ENCODE results near the gene PRPF6. TPM values are rescaled to one million over a fixed set of nuclear protein-coding genes. Genes with fewer than 3 reads are reported as not detected.

PRPF6 gene
- total and polyA plus RNA-seq, 7 donors: 23.4 to 59.9 (median 44.9) TPM

DNA sequence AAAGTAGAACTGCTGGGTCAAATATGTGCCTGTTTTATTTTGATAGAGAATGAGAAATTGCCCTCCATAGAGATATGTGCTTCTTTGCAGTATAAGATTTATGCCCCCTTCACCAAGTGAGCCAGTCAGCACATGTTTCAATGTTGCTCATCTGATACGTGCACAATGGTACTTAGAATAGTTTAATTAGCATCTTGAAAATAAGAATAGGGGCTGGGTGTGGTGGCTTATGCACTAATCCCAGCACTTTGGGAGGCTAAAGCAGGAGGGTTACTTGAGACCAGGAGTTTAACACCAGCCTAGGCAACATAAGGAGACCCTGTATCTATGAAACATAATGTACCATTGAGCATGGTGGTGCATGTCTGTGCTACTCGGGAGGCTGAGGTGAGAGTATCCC, 34.7 kb downstream of the PRPF6 start:
- Histone ChIP-seq H3K27ac (no peak overlapping the region), H3K27me3 (no peaks in the 10 kb centered on the region), H3K9me3 (no peaks in the 10 kb centered on the region), H3K4me1 (no peaks in the 10 kb centered on the region), H3K4me3 (no peak overlapping the region), H3K36me3 (peaks cover 34 to 90% (median 67%) of the 10 kb centered on the region in 4 donors)
- intact Hi-C loops (cut with DNase I): no loop called here
- TF ChIP-seq CTCF (IDR thresholded peaks at IDR 0.05) (no peak), EP300 (IDR thresholded peaks at IDR 0.05) (no peak), POLR2A (IDR thresholded peaks at IDR 0.05) (no peak), POLR2AphosphoS5 (IDR thresholded peaks at IDR 0.05) (no peak)
- no peak for DNase-seq
- 90% methylated on average over 2 of the region's 2 CpGs for WGBS, 2 donors

- Histone ChIP-seq H3K4me1 (peaks cover 0 to 18% (median 7%) of the 10 kb centered on the region in 4 donors), H3K4me3 (no peak overlapping the region), H3K36me3 (peaks cover 59 to 100% (median 77%) of the 10 kb centered on the region in 4 donors), H3K27me3 (no peaks in the 10 kb centered on the region), H3K9me3 (no peaks in the 10 kb centered on the region), H3K27ac (no peak overlapping the region)
- no peak for DNase-seq
- no peak for TF ChIP-seq POLR2AphosphoS5 (IDR thresholded peaks at IDR 0.05)
- TF ChIP-seq EP300 (IDR thresholded peaks at IDR 0.05): no peak
- TF ChIP-seq CTCF (IDR thresholded peaks at IDR 0.05): no peak
- TF ChIP-seq POLR2A (IDR thresholded peaks at IDR 0.05): no peak
- intact Hi-C loops (cut with DNase I): no loop called here
- WGBS, 2 donors: 95 to 96% methylated on average over 36 of the region's 36 CpGs
Observed at GRCh38 chr20:64021124-64021975, 40.4 kb downstream of the PRPF6 start.

- DNase-seq: no peak
- no peaks in the 10 kb centered on the region for H3K27me3 ChIP-seq
- H3K9me3 ChIP-seq: no peaks in the 10 kb centered on the region
- TF ChIP-seq POLR2AphosphoS5 (IDR thresholded peaks at IDR 0.05): no peak
- TF ChIP-seq POLR2A (IDR thresholded peaks at IDR 0.05): no peak
- no peak for TF ChIP-seq EP300 (IDR thresholded peaks at IDR 0.05)
- no peak for TF ChIP-seq CTCF (IDR thresholded peaks at IDR 0.05)
- H3K4me1 ChIP-seq: peaks cover 0 to 31% (median 14%) of the 10 kb centered on the region in 4 donors
- intact Hi-C loops (cut with DNase I): no loop called here
- peaks cover 68 to 100% (median 78%) of the 10 kb centered on the region in 4 donors for H3K36me3 ChIP-seq
- H3K27ac ChIP-seq: no peak overlapping the region
- H3K4me3 ChIP-seq: no peak overlapping the region
- 93 to 95% methylated on average over 17 of the region's 17 CpGs for WGBS, 2 donors
Observed at GRCh38 chr20:64022671-64023360, 41.9 kb downstream of the PRPF6 start.

DNA sequence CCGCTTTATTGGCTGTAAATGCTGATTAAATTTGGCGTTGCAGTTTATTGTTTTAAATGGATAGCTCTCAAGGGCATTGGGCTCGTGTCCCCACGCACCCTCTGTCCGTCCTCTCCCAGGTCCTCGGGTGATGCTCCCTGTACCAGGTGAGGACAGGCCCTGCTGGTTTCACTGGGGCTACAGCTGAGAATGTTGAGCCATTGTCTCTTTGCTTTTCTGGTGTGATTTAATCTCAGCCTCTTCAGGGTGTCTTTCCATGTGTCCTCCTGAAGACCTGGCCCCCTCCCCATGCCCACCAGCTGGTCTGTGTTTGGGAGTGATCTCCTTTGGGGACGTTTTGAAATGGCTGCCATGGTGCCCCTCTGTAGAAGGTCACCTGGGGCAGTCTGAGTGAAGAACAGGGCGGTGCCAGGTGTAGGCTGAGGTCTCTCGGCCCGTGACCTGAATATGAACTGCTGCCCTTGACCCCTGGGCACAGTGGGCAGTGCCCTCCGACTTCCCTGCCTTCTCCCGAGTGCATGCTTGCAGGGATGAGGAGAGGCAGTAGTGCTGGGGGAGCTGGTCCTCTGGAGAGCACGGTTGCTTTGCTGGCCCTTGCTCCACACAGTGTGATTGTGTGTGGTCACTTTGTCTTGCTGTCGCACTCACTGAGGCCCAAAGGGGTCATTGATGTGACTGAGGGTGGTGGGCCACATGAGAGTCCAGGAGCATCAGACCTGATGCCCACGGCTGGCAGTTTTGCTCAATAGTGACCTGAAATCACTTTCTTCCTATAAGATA, 42.6 kb downstream of the PRPF6 start:
- 29 to 76% methylated on average over 15 of the region's 15 CpGs for WGBS, 2 donors
- Histone ChIP-seq H3K4me3 (no peak overlapping the region), H3K9me3 (no peaks in the 10 kb centered on the region), H3K4me1 (peaks cover 0 to 37% (median 22%) of the 10 kb centered on the region in 4 donors), H3K36me3 (peaks cover 61 to 100% (median 72%) of the 10 kb centered on the region in 4 donors), H3K27ac (no peak overlapping the region), H3K27me3 (no peaks in the 10 kb centered on the region)
- TF ChIP-seq POLR2A (IDR thresholded peaks at IDR 0.05) (no peak), POLR2AphosphoS5 (IDR thresholded peaks at IDR 0.05) (no peak), EP300 (IDR thresholded peaks at IDR 0.05) (no peak), CTCF (IDR thresholded peaks at IDR 0.05) (no peak)
- DNase-seq: no peak
- intact Hi-C loops (cut with DNase I): no loop called here
